ENCODE data around the gene SPINT3. TPM values are rescaled to one million over a fixed set of nuclear protein-coding genes. Genes with fewer than 3 reads are reported as not detected.

SPINT3 gene
- total and polyA plus RNA-seq, 2 donors (not counting 1 experiment from before 2014, with no cell fraction given), result not detected

DNA sequence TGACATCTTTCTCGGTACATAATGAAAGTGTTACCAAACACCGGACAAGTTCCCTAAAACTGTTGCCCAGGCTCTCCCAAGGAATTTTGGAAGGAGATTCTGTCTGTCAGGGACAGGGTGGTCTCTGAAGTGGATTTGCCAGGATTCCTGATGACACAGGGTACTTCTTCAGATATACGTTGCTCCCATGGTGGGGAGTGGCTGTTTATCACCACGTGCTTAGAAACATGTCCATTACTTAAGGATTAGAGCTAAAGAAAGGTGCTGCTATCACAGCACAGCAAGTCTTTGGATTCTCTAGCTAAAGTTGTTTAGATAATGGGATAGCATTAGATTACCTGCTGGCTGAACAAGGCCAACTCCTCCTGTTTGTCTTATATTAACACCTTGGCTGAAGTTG is 6.3 kb downstream of the SPINT3 start:
- TF ChIP-seq, protein P1, sequence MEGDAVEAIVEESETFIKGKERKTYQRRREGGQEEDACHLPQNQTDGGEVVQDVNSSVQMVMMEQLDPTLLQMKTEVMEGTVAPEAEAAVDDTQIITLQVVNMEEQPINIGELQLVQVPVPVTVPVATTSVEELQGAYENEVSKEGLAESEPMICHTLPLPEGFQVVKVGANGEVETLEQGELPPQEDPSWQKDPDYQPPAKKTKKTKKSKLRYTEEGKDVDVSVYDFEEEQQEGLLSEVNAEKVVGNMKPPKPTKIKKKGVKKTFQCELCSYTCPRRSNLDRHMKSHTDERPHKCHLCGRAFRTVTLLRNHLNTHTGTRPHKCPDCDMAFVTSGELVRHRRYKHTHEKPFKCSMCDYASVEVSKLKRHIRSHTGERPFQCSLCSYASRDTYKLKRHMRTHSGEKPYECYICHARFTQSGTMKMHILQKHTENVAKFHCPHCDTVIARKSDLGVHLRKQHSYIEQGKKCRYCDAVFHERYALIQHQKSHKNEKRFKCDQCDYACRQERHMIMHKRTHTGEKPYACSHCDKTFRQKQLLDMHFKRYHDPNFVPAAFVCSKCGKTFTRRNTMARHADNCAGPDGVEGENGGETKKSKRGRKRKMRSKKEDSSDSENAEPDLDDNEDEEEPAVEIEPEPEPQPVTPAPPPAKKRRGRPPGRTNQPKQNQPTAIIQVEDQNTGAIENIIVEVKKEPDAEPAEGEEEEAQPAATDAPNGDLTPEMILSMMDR (conservative IDR thresholded peaks at IDR 0.05 in 1 of 2, IDR thresholded peaks at IDR 0.05 in 1 of 2; ENCODE audit: low read depth in 1 of 2, low read length in 2 of 2), result no peak
- TF ChIP-seq EZH2 (IDR thresholded peaks at IDR 0.05; ENCODE audit: low read length, missing control alignments), result no peak

DNA sequence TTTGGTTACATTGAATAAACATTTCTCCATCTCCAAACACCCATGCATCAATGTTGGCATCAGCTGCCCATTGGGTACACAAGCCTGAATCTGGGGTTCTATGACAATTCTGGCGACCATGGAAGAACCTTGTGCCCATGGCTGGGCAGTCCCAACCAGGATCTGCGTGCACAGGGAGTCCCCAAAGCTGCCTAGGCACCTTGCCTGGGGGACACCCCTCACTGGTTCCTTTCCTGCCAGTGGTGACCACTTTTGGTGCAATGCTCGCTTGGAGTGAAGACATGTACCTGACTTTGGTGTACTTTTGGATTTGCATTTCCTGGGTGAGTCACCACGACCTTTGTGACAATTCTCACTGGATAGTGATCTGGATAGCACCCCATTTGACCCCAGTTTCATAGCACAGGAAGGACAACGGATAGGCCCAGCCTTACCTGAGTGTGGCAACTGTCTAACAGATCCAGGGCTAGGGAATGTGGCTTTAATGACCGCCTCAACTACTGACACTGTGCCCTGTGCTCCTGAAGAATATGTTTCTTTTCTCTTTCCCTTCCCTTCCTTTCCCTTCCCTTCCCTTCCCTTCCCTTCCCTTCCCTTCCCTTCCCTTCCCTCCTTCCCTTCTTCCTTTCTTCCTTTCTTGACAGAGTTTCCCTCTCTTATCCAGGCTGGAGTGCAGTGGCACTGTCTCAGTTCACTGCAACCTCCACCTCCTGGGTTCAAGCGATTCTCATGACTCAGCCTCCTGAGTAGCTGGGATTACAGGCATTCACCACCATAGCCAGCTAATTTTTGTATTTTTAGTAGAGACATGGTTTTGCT is 7.1 kb downstream of the SPINT3 start:
- DNase-seq (ENCODE audit: low read depth in 2 of 2), result no peak
- Histone ChIP-seq H3K79me2 (ENCODE audit: control insufficient read depth, insufficient read depth, low read length) (no peaks in the 10 kb centered on the region), H4K20me1 (ENCODE audit: control insufficient read depth, extremely low read depth, insufficient read depth, low read length) (no peaks in the 10 kb centered on the region), H2AFZ (ENCODE audit: low read length) (no peak overlapping the region), H3K4me1 (ENCODE audit: control insufficient read depth, extremely low read depth, insufficient read depth, low read length) (no peaks in the 10 kb centered on the region), H3K9ac (ENCODE audit: insufficient read depth, low read length) (no peak overlapping the region), H3K4me3 (replicated peaks in 1 of 4; ENCODE audit: control extremely low read depth in 1 of 4, insufficient read depth in 1 of 4, low read depth in 3 of 4, low read length in 4 of 4) (no peak overlapping the region), H3K4me2 (ENCODE audit: extremely low read depth, insufficient read depth, low read length) (no peak overlapping the region), H3K36me3 (ENCODE audit: control insufficient read depth, insufficient read depth, low read length) (no peaks in the 10 kb centered on the region), H3K27me3 (ENCODE audit: control insufficient read depth, insufficient read depth, low read length) (no peaks in the 10 kb centered on the region), H3K9me3 (ENCODE audit: control insufficient read depth, insufficient read depth, low read depth, low read length) (no peaks in the 10 kb centered on the region), H3K27ac (ENCODE audit: insufficient read depth, low read length) (no peak overlapping the region)
- TF ChIP-seq EZH2 (IDR thresholded peaks at IDR 0.05; ENCODE audit: low read length, missing control alignments), result no peak
- TF ChIP-seq, protein P1 (conservative IDR thresholded peaks at IDR 0.05 in 1 of 2, IDR thresholded peaks at IDR 0.05 in 1 of 2; ENCODE audit: low read depth in 1 of 2, low read length in 2 of 2), result no peak

More for the DNA sequence above, 6.3 kb downstream of the SPINT3 start:
- H3K27ac ChIP-seq (ENCODE audit: insufficient read depth, low read length), result no peak overlapping the region
- H4K20me1 ChIP-seq (ENCODE audit: control insufficient read depth, extremely low read depth, insufficient read depth, low read length), result no peaks in the 10 kb centered on the region
- no peaks in the 10 kb centered on the region for H3K4me1 ChIP-seq (ENCODE audit: control insufficient read depth, extremely low read depth, insufficient read depth, low read length)
- H3K9me3 ChIP-seq (ENCODE audit: control insufficient read depth, insufficient read depth, low read depth, low read length), result no peaks in the 10 kb centered on the region
- no peak overlapping the region for H3K4me2 ChIP-seq (ENCODE audit: extremely low read depth, insufficient read depth, low read length)
- H3K27me3 ChIP-seq (ENCODE audit: control insufficient read depth, insufficient read depth, low read length), result no peaks in the 10 kb centered on the region
- no peak overlapping the region for H3K4me3 ChIP-seq (replicated peaks in 1 of 4; ENCODE audit: control extremely low read depth in 1 of 4, insufficient read depth in 1 of 4, low read depth in 3 of 4, low read length in 4 of 4)
- no peak for DNase-seq (ENCODE audit: low read depth in 2 of 2)
- H3K36me3 ChIP-seq (ENCODE audit: control insufficient read depth, insufficient read depth, low read length), result no peaks in the 10 kb centered on the region
- no peak overlapping the region for H2AFZ ChIP-seq (ENCODE audit: low read length)
- no peaks in the 10 kb centered on the region for H3K79me2 ChIP-seq (ENCODE audit: control insufficient read depth, insufficient read depth, low read length)
- no peak overlapping the region for H3K9ac ChIP-seq (ENCODE audit: insufficient read depth, low read length)

- no peaks in the 10 kb centered on the region for H3K27me3 ChIP-seq (ENCODE audit: control insufficient read depth, insufficient read depth, low read length)
- H3K27ac ChIP-seq (ENCODE audit: insufficient read depth, low read length), result no peak overlapping the region
- H3K79me2 ChIP-seq (ENCODE audit: control insufficient read depth, insufficient read depth, low read length), result no peaks in the 10 kb centered on the region
- no peak overlapping the region for H3K4me2 ChIP-seq (ENCODE audit: extremely low read depth, insufficient read depth, low read length)
- no peaks in the 10 kb centered on the region for H4K20me1 ChIP-seq (ENCODE audit: control insufficient read depth, extremely low read depth, insufficient read depth, low read length)
- no peak overlapping the region for H3K4me3 ChIP-seq (replicated peaks in 1 of 4; ENCODE audit: control extremely low read depth in 1 of 4, insufficient read depth in 1 of 4, low read depth in 3 of 4, low read length in 4 of 4)
- DNase-seq (ENCODE audit: low read depth in 2 of 2), result no peak
- no peaks in the 10 kb centered on the region for H3K4me1 ChIP-seq (ENCODE audit: control insufficient read depth, extremely low read depth, insufficient read depth, low read length)
- H2AFZ ChIP-seq (ENCODE audit: low read length), result no peak overlapping the region
- no peaks in the 10 kb centered on the region for H3K9me3 ChIP-seq (ENCODE audit: control insufficient read depth, insufficient read depth, low read depth, low read length)
- H3K36me3 ChIP-seq (ENCODE audit: control insufficient read depth, insufficient read depth, low read length), result no peaks in the 10 kb centered on the region
- TF ChIP-seq, protein P1 (conservative IDR thresholded peaks at IDR 0.05 in 1 of 2, IDR thresholded peaks at IDR 0.05 in 1 of 2; ENCODE audit: low read depth in 1 of 2, low read length in 2 of 2), result no peak
- H3K9ac ChIP-seq (ENCODE audit: insufficient read depth, low read length), result no peak overlapping the region
Observed at GRCh38 chr20:45507011-45507820, 8.2 kb downstream of the SPINT3 start.

Data from fibroblast of lung (primary cell).